ENCODE results near the gene ENTPD7.

DNA sequence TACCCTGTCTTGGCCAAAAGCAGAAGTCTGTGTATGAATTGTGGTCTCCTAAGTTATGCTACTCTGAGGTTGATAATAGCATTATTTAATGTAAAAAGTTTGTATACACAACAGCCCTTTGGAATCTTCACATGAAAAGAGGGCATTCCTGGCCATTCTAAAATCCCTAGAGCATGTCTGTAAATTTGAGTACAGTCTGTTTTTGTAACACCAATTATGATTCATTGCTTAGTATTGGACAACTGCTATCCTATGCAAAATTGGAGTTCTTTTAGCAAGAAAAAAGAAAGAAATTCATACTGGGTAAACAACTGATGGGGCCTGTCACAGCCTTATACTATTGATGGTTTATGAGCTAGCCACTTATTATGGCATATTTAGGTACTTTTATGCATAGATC, 82.9 kb downstream of the ENTPD7 start:
- TF ChIP-seq STAT3 (IDR thresholded peaks at IDR 0.05; ENCODE audit: low read depth, low read length) = no peak
- TF ChIP-seq, protein P1, sequence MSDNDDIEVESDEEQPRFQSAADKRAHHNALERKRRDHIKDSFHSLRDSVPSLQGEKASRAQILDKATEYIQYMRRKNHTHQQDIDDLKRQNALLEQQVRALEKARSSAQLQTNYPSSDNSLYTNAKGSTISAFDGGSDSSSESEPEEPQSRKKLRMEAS (IDR thresholded peaks at IDR 0.05; ENCODE audit: low read depth, low read length) = no peak
- no peak for TF ChIP-seq SMC3 (IDR thresholded peaks at IDR 0.05; ENCODE audit: borderline replicate concordance, low read length)
- no peak for TF ChIP-seq CTCF (IDR thresholded peaks at IDR 0.05 in 2 of 3, conservative IDR thresholded peaks at IDR 0.05 in 1 of 3; ENCODE audit: control insufficient read depth in 2 of 3, extremely low read depth in 1 of 3, insufficient read depth in 1 of 3, low read depth in 3 of 3, low read length in 3 of 3)
- no peak for TF ChIP-seq POLR2A (IDR thresholded peaks at IDR 0.05; ENCODE audit: low read depth, low read length)
- TF ChIP-seq, protein P2, sequence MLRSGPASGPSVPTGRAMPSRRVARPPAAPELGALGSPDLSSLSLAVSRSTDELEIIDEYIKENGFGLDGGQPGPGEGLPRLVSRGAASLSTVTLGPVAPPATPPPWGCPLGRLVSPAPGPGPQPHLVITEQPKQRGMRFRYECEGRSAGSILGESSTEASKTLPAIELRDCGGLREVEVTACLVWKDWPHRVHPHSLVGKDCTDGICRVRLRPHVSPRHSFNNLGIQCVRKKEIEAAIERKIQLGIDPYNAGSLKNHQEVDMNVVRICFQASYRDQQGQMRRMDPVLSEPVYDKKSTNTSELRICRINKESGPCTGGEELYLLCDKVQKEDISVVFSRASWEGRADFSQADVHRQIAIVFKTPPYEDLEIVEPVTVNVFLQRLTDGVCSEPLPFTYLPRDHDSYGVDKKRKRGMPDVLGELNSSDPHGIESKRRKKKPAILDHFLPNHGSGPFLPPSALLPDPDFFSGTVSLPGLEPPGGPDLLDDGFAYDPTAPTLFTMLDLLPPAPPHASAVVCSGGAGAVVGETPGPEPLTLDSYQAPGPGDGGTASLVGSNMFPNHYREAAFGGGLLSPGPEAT (IDR thresholded peaks at IDR 0.05; ENCODE audit: low read depth) = no peak
- TF ChIP-seq HDAC2 (IDR thresholded peaks at IDR 0.05) = no peak
- TF ChIP-seq EP300 (IDR thresholded peaks at IDR 0.05; ENCODE audit: borderline replicate concordance in 1 of 2, control insufficient read depth in 1 of 2, low read depth in 2 of 2, low read length in 2 of 2) = no peak
- TF ChIP-seq, protein P3, sequence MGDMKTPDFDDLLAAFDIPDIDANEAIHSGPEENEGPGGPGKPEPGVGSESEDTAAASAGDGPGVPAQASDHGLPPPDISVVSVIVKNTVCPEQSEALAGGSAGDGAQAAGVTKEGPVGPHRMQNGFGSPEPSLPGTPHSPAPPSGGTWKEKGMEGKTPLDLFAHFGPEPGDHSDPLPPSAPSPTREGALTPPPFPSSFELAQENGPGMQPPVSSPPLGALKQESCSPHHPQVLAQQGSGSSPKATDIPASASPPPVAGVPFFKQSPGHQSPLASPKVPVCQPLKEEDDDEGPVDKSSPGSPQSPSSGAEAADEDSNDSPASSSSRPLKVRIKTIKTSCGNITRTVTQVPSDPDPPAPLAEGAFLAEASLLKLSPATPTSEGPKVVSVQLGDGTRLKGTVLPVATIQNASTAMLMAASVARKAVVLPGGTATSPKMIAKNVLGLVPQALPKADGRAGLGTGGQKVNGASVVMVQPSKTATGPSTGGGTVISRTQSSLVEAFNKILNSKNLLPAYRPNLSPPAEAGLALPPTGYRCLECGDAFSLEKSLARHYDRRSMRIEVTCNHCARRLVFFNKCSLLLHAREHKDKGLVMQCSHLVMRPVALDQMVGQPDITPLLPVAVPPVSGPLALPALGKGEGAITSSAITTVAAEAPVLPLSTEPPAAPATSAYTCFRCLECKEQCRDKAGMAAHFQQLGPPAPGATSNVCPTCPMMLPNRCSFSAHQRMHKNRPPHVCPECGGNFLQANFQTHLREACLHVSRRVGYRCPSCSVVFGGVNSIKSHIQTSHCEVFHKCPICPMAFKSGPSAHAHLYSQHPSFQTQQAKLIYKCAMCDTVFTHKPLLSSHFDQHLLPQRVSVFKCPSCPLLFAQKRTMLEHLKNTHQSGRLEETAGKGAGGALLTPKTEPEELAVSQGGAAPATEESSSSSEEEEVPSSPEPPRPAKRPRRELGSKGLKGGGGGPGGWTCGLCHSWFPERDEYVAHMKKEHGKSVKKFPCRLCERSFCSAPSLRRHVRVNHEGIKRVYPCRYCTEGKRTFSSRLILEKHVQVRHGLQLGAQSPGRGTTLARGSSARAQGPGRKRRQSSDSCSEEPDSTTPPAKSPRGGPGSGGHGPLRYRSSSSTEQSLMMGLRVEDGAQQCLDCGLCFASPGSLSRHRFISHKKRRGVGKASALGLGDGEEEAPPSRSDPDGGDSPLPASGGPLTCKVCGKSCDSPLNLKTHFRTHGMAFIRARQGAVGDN (IDR thresholded peaks at IDR 0.05) = no peak
- TF ChIP-seq, protein P4, sequence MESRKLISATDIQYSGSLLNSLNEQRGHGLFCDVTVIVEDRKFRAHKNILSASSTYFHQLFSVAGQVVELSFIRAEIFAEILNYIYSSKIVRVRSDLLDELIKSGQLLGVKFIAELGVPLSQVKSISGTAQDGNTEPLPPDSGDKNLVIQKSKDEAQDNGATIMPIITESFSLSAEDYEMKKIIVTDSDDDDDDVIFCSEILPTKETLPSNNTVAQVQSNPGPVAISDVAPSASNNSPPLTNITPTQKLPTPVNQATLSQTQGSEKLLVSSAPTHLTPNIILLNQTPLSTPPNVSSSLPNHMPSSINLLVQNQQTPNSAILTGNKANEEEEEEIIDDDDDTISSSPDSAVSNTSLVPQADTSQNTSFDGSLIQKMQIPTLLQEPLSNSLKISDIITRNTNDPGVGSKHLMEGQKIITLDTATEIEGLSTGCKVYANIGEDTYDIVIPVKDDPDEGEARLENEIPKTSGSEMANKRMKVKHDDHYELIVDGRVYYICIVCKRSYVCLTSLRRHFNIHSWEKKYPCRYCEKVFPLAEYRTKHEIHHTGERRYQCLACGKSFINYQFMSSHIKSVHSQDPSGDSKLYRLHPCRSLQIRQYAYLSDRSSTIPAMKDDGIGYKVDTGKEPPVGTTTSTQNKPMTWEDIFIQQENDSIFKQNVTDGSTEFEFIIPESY (IDR thresholded peaks at IDR 0.05) = no peak
- TF ChIP-seq JUND (IDR thresholded peaks at IDR 0.05; ENCODE audit: low read depth, low read length) = no peak
- no peak for TF ChIP-seq CREM (IDR thresholded peaks at IDR 0.05; ENCODE audit: low read depth)
- TF ChIP-seq BCL3 (IDR thresholded peaks at IDR 0.05; ENCODE audit: borderline replicate concordance, insufficient read depth, low read depth, low read length, poor library complexity, severe bottlenecking) = no peak
- no peak for TF ChIP-seq SREBF2 (IDR thresholded peaks at IDR 0.05; ENCODE audit: low read length)
